ENCODE results near the gene TNFRSF21. TPM values are rescaled to one million over a fixed set of nuclear protein-coding genes. Genes with fewer than 3 reads are reported as not detected.
"Not testable (repeated sequence)": the region's sequence is repeated elsewhere in the genome, so short reads cannot be mapped to it uniquely, and the experiment has no call there.

The TNFRSF21 gene
- polyA plus RNA-seq, 3 donors = 9.1 to 61.7 (median 24.4) TPM

DNA sequence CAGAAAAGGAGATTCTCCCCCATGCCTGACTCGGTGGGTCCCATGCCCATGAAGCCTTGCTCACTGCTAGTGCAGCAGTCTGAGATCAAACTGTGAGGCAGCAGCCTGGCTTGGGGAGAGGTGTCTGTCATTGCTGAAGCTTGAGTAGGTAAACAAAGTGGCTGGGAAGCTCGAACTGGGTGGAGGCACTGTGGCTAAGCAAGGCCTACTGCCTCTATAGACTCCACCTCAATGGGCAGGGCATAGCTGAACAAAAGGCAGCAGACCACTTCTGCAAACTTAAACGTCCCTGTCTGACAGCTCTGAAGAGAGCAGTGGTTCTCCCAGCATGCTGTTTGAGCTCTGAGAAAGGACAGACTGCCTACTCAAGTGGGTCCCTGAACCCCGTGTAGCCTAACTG is 18.4 kb upstream of the TNFRSF21 start:
- WGBS, 3 donors = 66 to 79% (median 66%) methylated on average over 4 of the region's 4 CpGs

DNA sequence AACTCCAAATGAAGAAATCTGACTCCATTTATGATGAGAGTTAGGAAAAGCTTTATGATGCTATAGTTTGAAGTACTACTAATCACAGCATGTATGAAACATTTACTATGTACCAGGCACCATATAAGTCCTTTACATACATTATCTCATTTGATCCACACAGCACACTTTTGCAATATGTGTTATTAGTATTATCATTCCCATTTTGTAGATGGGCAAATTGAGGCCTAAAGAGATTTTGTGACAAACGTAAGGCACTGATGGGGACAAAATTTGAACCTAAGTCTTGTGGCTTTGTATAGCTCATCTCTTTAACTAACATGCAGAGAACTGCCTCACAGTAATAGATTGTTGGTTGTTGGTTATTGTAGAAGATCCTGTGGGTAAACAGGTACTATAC is 14.2 kb upstream of the TNFRSF21 start:
- 74 to 85% (median 78%) methylated on average over 1 of the region's 1 CpG for WGBS, 3 donors
- no peak overlapping the region for H3K27ac ChIP-seq (ENCODE audit: low read depth, low read length)

More for the DNA sequence above, 18.4 kb upstream of the TNFRSF21 start:
- not testable (repeated sequence) for H3K27ac ChIP-seq (ENCODE audit: low read depth, low read length)

DNA sequence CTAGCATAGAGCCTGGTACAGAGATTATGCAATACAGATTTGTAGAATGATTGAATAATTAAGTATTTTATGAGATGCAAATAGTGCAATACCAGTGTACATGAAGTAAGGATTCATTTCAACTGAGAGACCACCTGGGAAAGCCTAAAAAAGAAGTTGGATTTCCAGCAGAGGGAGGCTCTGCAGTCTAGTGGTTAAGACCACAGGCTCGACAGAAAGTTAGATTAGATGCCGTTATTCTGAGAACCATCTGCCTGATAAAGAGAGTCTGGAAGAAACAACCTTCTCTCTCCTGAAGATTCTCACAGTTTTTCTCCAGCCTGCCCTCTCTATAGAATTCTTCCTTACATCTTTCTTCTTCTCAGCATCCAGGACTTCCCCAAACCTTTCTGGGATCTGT is 13.6 kb upstream of the TNFRSF21 start:
- 53 to 75% (median 56%) methylated on average over 2 of the region's 2 CpGs for WGBS, 3 donors
- no peak overlapping the region for H3K27ac ChIP-seq (ENCODE audit: low read depth, low read length)

DNA sequence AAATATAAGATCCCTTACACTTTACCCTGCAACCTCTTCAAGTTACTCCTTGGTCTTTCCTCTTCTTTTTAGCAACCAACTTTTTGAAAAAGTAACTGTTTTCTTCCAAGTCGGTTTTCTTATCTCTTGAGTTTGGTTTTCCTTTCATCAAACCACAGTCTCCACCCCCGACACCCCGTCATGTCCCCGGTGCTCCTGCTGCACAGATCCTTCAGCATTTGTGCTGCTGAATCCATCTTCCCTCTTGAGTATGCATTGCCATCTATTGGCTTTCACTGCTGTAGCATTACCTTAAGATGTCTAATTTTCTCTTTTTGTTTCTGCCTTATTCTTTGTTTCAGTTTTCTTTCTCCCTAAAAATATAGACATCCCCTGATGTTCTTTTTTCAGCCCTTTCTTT is 11.9 kb upstream of the TNFRSF21 start:
- H3K27ac ChIP-seq (ENCODE audit: low read depth, low read length) = no peak overlapping the region
- 35 to 69% (median 51%) methylated on average over 4 of the region's 4 CpGs for WGBS, 3 donors

DNA sequence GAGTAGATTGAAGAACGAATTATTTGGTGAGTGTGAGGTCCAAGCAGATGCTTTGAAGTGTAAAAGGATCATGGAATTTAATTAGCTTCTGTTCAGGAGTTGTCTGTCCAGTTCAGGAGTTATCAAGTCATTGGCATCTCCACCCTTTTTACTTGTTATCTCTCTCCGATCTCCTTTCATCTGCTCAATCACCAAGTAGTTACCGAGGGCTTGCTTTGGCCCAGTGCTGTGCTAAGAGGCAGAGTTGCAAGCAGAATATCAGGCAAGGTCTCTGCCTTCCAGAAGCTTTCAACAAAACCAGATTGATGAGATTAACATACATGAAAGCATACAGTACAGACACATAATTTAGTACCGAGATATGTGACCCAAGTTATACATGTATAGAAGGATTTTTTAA is 10.2 kb upstream of the TNFRSF21 start:
- no peak overlapping the region for H3K27ac ChIP-seq (ENCODE audit: low read depth, low read length)
- 76 to 84% (median 77%) methylated on average over 4 of the region's 4 CpGs for WGBS, 3 donors

DNA sequence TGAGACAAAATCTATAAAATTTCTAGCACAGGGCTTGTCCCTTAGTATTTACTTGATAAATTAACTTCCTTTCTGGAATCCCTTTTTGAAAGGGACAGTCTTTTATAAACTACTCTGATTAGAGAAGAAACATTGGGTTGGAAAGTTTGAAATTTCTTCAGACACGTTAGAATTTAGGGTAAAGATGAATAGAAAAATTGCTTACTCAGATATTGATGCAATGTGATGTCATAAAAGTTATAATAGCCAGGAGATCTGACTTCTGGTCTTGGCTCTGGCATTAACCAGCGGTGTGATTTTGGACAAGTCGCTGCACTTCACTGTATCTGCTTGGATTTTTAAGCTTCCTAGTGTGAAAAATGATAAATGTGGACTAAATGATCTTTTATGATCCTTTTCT is 9.7 kb upstream of the TNFRSF21 start:
- H3K27ac ChIP-seq (ENCODE audit: low read depth, low read length) = no peak overlapping the region
- 78 to 87% (median 83%) methylated on average over 3 of the region's 3 CpGs for WGBS, 3 donors

DNA sequence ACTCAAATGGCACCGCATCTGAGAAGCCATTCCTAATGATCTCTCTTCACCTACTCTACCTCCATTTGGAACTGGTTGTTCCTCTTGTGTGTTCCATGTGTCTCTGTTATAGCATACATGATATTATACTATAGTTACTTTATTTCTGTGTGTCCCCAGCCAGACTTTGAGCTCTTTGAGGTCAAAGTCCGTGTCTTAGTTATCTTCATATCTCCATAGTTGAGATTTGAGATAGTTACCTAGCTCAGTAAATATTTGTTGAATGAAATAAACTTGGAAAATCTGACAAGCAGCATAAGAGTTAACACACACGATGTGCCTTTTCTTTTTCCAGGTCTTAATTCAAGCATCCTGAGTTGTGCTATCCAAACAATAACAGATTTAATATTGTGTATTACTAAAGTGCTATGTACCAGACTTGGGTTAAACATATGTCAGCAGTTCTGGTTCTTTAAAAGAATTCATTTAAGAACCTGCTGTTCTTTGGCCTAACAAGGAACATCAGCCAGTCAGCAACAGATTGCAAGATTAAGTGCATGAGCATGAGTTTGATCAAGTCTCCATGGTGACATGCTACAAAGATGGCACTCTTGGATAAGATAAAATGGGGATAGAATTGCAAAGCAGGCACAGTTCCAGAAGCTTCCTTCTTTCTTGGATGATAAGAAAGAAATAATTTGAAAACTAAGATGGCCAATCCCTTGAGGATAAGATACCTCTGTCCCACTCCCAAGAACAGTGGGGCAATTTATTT is 8.7 kb upstream of the TNFRSF21 start:
- 57 to 89% (median 85%) methylated on average over 3 of the region's 3 CpGs for WGBS, 3 donors
- H3K27ac ChIP-seq (ENCODE audit: low read depth, low read length) = no peak overlapping the region

DNA sequence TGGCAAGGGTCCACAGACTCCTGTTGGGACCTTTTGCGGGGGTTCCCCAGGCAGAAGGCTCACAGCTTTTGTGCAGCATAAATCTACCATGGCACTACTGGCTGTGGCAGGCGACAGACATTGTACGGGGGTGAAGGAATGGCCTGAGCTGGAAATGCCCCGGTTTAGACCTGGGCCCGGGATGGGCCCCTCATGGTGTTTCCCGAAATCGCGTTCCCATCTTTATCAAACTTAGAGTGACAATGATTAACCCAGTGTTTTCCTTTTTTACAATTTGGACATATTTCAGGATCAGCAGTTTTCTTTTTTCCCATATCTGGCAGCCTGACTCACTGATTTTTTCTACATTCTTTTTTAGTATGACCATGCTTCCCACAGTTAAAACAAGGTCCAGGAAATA is 5.5 kb upstream of the TNFRSF21 start:
- not testable (repeated sequence) for H3K27ac ChIP-seq (ENCODE audit: low read depth, low read length)
- WGBS, 3 donors = 57 to 70% (median 61%) methylated on average over 8 of the region's 8 CpGs

DNA sequence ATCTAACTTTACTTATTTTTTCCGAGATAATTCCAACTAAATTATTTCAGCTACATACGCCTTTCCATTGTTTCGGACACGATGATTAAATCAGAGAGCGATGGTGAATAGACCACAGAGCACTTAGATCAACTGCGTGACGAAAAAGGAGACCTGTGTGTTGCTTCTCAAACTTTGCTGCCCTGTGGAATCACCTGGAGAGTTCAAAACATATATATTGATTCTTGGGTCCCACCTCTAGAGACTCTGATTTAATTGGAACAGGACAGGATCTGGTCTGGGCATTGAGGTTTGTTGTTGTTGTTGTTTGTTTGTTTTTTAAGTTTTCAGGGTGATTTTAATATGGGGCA is 401 bp upstream of the TNFRSF21 start:
- WGBS, 3 donors = 2 to 5% (median 3%) methylated on average over 7 of the region's 7 CpGs
- no peak overlapping the region for H3K27ac ChIP-seq (ENCODE audit: low read depth, low read length)

DNA sequence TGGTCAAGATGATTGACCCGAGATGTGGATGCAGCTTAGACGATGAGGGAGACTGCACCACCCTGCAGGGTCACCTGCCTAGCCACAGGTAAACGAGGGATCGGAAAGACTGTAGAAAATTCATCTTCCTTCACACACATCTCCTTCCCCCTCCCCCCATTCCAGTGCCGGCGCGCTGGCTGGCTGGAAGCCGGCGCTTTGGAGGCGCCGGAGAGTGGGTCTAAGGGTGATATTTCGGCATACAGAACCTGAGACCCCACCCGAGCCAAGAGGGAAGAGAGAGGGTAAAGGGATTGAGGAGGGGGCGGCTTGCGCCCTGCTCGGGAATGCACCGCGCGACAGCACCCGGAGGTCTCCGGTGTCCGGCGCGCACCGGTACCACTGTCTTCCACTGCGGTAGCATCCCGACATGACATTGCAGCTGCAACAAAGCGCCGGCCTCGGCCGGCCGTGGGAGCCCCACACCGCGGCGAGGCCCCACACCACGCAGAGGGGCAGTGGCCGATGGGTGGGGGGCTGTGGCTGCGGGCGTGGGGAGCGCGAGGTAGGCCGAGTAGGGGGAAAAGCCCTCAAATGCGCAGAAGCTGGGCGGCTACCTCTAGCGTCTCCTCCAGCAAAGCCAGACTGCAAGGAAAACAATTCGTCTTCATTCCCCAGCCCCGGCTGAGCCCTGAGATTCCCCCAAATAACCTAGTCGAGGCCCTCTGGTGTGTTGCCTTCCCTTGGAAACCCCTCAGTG is 984 bp downstream of the TNFRSF21 start:
- WGBS, 3 donors = 1 to 4% (median 2%) methylated on average over 37 to 48 of the region's 48 CpGs
- H3K27ac ChIP-seq (ENCODE audit: low read depth, low read length) = no peak overlapping the region

DNA sequence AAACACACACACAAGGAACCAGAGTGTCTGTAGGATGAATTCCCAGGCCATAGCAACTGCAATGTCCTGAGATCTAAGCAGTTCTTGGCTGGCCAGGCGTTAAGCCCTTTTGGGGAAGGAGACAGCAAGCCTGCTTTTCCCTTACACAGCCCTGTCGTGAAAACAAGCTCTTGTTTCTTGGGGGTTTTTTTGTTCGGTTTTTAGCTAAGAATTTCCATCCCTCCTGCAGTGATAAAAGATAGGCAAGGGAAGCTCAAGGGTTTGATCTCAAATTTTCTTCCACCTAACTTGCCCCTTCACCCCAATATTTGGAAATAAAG is 1.5 kb downstream of the TNFRSF21 start:
- WGBS, 3 donors = 23 to 33% (median 29%) methylated on average over 3 of the region's 3 CpGs
- no peak overlapping the region for H3K27ac ChIP-seq (ENCODE audit: low read depth, low read length)

DNA sequence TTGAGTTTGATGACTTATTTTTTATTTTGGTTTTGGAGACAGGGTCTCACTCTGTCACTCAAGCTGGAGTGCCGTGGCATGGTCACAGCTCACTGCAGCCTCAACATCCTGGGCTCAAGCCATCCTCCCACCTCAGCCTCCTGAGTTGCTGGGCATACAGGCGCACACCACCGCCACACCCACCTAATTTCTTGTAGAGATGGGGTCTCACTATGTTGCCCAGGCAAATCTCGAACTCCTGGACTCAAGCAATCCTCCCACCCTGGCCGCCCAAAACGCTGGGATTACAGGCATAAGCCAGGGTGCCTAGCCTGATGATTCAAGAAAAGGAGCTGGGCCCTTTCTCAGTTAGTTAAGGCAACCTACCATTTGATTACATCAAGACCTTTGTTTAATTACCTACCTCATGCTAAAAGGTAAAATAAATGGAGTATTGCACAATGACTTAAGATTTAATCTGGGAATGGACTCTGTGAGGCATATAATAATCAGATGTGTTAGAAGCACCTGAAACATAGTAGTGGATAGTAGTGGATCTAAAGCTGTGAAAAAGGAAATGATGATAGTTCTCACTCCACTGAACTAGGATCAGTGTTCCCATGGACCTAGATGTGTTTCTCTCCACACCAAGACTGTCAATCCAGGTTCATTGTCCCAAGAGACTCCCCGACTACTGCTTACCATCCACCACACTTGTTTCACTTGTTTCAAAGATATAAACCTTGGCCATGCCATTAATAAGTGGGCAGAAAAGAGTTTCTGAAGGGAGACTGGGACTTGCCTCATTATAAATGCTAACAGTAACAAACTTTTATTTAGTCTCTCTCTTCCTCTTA is 2.1 kb downstream of the TNFRSF21 start:
- 91 to 92% (median 92%) methylated on average over 7 of the region's 7 CpGs for WGBS, 3 donors
- no peak overlapping the region for H3K27ac ChIP-seq (ENCODE audit: low read depth, low read length)

DNA sequence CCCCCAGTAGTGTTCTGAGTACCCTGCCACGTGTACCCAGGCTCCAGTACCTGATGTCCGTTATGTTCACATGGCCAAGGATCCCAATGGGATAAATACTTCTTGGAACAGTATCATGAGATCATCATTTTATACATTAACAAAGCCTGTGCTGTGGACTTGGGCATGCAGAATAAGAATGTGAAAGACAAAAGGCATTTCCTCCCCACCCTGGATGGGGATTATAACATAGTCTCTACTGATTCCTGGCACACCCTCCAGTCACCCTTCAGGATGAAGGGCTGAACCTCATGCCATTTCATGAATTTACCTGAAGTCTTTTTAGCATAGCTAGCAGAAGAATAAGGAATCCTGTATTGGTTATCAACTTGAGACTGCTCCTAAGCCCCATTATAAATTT is 2.8 kb downstream of the TNFRSF21 start:
- 67 to 90% (median 77%) methylated on average over 2 of the region's 2 CpGs for WGBS, 3 donors
- H3K27ac ChIP-seq (ENCODE audit: low read depth, low read length) = no peak overlapping the region

DNA sequence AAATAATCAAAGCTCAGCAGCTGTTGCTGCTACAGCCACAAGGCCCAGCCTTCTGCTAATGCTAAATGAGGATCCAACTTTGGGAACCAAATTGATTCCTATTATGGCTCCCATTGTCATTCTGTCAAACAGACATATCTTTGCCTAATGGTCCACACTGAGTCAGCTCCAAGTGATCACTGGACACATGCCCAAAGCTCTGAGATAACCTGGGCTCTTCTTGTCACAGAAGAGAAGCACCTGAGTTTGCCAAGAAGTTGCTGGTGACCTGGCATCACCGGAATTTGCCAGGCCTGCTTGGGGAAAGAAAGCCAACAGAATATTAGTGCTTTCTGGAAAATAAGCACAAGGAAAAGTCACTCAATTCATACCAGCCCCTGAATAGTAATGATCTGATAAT is 5.8 kb downstream of the TNFRSF21 start:
- H3K27ac ChIP-seq (ENCODE audit: low read depth, low read length) = no peak overlapping the region
- 82 to 96% (median 88%) methylated on average over 1 of the region's 1 CpG for WGBS, 3 donors

DNA sequence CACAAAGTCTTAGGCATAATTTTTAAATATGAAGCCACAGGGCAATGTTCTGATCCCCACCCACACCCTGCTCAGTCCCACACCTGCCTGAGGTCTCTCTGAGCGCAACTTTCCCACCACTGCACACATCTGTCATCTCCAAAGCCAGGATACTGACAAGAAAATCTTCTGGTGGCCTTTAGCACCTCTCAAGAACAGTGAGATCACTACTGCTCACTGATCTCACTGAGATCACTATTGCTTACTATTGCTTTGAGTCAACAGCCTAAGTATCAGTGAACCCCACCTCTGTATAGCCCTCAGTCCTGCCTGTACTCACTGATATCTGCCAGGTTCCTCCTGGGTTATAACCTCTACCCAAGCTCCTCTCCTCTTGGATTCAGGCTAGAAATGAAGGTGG is 6.4 kb downstream of the TNFRSF21 start:
- no peak overlapping the region for H3K27ac ChIP-seq (ENCODE audit: low read depth, low read length)
- WGBS, 3 donors = 90 to 100% (median 91%) methylated on average over 1 of the region's 1 CpG

DNA sequence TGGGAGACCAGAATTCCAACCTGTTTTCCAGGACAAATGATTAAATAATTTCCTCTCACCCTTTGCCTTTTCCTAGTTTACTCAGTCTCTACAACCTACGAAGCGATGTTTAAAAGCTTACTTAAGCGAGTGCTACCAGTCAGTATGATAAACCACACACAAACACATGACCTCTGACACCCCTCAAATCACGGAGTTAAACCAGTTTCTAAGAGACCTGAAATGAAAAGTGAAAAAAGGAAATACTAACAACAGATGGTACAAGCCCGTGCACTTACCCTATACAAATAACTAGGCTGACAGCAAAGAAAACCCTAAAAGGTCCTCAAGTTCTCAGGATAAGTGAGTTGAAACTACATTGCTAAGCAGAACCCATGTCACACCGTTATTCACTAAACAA is 7.7 kb downstream of the TNFRSF21 start:
- H3K27ac ChIP-seq (ENCODE audit: low read depth, low read length) = no peak overlapping the region
- 65 to 75% (median 67%) methylated on average over 6 of the region's 6 CpGs for WGBS, 3 donors

DNA sequence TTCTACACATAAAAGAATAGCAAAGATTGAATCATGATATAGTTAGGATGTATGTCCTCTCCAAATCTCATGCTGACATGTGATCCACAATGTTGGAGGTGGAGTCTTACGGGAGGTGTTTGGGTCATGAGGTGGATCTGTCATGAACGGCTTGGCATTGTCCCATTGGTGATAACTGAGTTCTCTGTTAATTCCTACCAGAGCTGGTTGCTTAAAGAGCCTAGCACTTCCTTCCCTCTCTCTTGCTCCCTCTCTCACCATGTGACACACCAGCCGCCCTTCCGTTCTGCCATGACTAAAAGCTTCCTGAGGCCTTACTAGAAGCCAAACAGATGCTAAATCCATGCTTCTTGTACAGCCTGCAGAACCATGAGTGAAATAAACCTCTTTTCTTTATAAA is 8.3 kb downstream of the TNFRSF21 start:
- WGBS, 3 donors = 86 to 99% (median 87%) methylated on average over 4 of the region's 4 CpGs
- no peak overlapping the region for H3K27ac ChIP-seq (ENCODE audit: low read depth, low read length)

DNA sequence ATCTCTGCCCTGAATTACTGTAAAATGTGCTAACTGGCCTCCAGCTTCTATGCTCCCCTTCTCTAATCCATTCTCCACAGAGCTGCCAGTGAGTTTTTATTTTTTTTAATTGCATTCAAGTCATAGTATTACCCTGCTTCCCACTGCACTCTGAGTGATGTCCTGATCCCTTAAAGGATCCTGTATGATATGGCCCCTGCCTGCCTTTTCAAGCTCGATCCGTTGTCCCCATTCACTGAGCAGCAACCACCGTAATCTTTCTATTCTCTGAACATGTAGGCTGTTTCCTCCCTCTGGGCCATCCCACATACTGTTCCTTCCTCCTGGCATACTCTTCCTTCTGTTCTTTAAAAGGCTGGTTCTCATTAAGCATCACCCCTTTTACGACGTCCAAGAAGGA is 9.3 kb downstream of the TNFRSF21 start:
- H3K27ac ChIP-seq (ENCODE audit: low read depth, low read length) = no peak overlapping the region
- 93 to 94% (median 94%) methylated on average over 5 of the region's 5 CpGs for WGBS, 3 donors

DNA sequence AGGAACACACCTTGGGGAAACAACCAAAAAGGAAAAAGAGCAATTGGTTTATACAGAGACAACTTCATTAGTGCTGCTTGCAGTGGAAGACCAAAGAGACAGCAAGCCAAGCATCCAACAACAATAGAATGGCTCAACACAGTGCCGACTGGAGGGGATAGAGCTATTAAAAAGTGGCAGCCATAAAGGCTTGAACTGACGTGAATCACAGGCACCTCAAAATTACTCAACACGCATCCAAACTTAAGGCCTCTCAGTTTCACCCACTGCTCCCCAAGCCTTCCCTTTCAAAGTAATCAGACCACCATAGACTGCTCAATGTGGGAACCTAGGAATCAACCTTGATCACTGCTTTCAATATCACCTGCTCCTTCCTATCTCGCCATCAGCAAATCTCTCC is 9.7 kb downstream of the TNFRSF21 start:
- no peak overlapping the region for H3K27ac ChIP-seq (ENCODE audit: low read depth, low read length)
- 85 to 94% (median 89%) methylated on average over 4 of the region's 4 CpGs for WGBS, 3 donors

All from adipose tissue (tissue), 3 donors.